GM12892 (cell line): ENCODE data around the gene ZNF709.

Experiments used
- POLR2A ChIP-seq: IDR thresholded peaks from 2 replicates; pipeline ENCODE4 v1.6.1; 2011; ENCODE audit warnings: low read depth, low read length, control low read depth
- POLR2AphosphoS5 ChIP-seq: IDR thresholded peaks from 2 replicates; pipeline ENCODE4 v1.6.1; 2011; ENCODE audit warnings: low read depth, low read length, control low read depth
- TAF1 ChIP-seq: IDR thresholded peaks from 2 replicates; pipeline ENCODE4 v1.6.1; 2011; ENCODE audit warnings: low read depth, mild to moderate bottlenecking, control low read depth, low read length, borderline replicate concordance

GRCh38 chr19:12453495-12453894 is 31.1 kb downstream of the ZNF709 start:
- TF ChIP-seq POLR2A (no peak), POLR2AphosphoS5 (no peak), TAF1 (no peak)
